ENCODE results near the gene UTS2R. TPM values are rescaled to one million over a fixed set of nuclear protein-coding genes. Genes with fewer than 3 reads are reported as not detected.

Gene UTS2R
- not detected in 2 replicates for total RNA-seq (2014; rRNA removed; shearing (Covaris generic))
- not detected in 2 replicates for polyA plus RNA-seq (2015; cell fraction: cytosol; rRNA removed)
- not detected in 2 replicates for polyA plus RNA-seq (2015; cell fraction: nucleus; rRNA removed)

- in situ Hi-C loops (cut with HindIII; ENCODE audit: low pct_unique_long_range_greater_than_20kb, low sequenced_read_pairs): no loop called here
- DNase-seq (ENCODE audit: low read depth, low spot score): no peak
Measured at GRCh38 chr17:82371333-82372248, at the start of gene UTS2R. Gene UTS2R (plus strand): TSS chr17:82371765. CDS start chr17:82374325, 2,560 bp downstream.

DNA sequence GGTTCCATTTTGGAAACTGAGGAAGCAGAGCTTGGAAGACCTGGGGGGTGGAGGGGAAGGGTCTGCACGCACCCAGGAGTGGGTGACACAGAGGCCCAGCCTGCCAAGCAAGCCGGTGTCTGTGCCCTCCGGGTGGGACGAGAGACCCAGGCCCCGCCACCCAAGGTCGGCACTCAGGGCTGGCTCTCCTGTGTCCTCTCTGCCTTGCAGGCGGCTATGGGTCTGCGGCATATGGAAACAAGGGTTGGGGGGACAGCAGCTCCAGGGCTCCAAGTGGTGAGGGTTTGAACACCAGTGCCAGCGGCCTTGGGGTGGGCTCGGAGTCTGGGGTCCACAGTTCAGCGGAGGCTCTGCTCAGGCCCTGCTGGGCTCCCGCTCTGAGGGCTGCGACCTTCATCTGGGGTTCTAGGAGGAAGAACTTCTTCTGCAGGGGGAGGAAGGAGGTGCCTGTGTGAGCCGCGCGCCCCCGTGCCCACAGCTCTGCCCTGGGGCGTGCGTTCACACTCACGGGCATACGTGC is 49.6 kb upstream of the UTS2R start:
- in situ Hi-C loops (cut with HindIII; ENCODE audit: low pct_unique_long_range_greater_than_20kb, low sequenced_read_pairs): no loop called here
- DNase-seq (ENCODE audit: low read depth, low spot score): no peak

DNA sequence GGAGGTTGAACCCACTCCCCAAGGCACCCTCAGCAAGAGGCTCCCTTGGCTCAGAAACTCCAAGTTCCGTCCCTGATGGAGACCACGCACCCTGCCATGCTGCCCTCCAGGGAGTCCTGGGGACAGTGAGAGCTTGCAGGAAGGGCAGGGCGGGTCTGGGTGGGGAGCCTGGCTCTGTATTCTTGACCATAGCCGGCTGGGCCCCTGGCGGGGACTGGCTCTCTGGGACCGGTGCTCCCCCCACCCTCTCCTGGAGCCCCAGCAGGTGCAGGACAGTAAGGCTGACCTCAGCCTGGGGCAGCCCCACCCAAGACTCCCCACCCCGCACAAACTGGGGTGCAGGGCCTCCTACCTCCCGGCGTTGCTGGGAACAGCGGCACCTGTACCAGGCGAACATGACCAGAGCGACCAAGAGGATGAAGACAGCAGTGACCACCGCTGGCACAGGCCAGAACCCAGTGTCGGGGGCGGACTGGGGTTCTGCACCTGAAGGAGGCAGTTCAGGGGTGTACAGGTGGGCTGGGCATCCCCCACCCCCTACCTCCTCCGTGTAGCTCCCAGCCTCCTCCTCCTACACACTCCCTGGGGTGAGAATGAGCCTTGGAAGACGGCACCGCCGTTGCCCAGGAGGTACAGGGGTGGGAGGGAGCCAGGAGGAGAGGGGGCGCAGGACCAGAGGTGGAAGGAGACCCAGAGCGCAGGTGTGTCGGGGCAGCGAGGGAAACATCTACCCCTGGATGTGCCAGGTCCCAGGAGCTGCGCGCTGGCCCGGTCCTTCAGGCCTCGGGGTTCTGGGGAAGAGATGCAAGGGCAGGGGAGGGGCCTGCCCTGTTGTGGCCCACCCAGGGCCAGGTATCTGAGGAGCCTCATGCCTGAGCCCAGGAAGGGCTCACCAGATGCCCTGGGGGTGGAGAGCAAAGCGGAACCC is 48.8 kb upstream of the UTS2R start:
- in situ Hi-C loops (cut with HindIII; ENCODE audit: low pct_unique_long_range_greater_than_20kb, low sequenced_read_pairs): no loop called here
- DNase-seq (ENCODE audit: low read depth, low spot score): no peak

- no peak for DNase-seq (ENCODE audit: low read depth, low spot score)
- in situ Hi-C loops (cut with HindIII; ENCODE audit: low pct_unique_long_range_greater_than_20kb, low sequenced_read_pairs): no loop called here
Measured at GRCh38 chr17:82323514-82324234, 47.9 kb upstream of the UTS2R start.

GRCh38 chr17:82324566-82325285 is 46.8 kb upstream of the UTS2R start:
- DNase-seq (ENCODE audit: low read depth, low spot score): no peak
- in situ Hi-C loops (cut with HindIII; ENCODE audit: low pct_unique_long_range_greater_than_20kb, low sequenced_read_pairs): no loop called here

- DNase-seq (ENCODE audit: low read depth, low spot score): no peak
- in situ Hi-C loops (cut with HindIII; ENCODE audit: low pct_unique_long_range_greater_than_20kb, low sequenced_read_pairs): no loop called here
Measured at GRCh38 chr17:82325286-82326180, 46.0 kb upstream of the UTS2R start.

GRCh38 chr17:82327289-82327688 is 44.3 kb upstream of the UTS2R start:
- DNase-seq (ENCODE audit: low read depth, low spot score): no peak
- in situ Hi-C loops (cut with HindIII; ENCODE audit: low pct_unique_long_range_greater_than_20kb, low sequenced_read_pairs): no loop called here

- DNase-seq (ENCODE audit: low read depth, low spot score): no peak
- in situ Hi-C loops (cut with HindIII; ENCODE audit: low pct_unique_long_range_greater_than_20kb, low sequenced_read_pairs): no loop called here
Measured at GRCh38 chr17:82327757-82328140, 43.8 kb upstream of the UTS2R start.

- in situ Hi-C loops (cut with HindIII; ENCODE audit: low pct_unique_long_range_greater_than_20kb, low sequenced_read_pairs): no loop called here
Measured at GRCh38 chr17:82328141-82328993, 43.2 kb upstream of the UTS2R start.

GRCh38 chr17:82328994-82329507 is 42.5 kb upstream of the UTS2R start:
- in situ Hi-C loops (cut with HindIII; ENCODE audit: low pct_unique_long_range_greater_than_20kb, low sequenced_read_pairs): no loop called here
- DNase-seq (ENCODE audit: low read depth, low spot score): no peak

More at GRCh38 chr17:82328141-82328993, 43.2 kb upstream of the UTS2R start:
- no peak for DNase-seq (ENCODE audit: low read depth, low spot score)

GRCh38 chr17:82329683-82330321 is 41.8 kb upstream of the UTS2R start:
- DNase-seq (ENCODE audit: low read depth, low spot score): no peak
- in situ Hi-C loops (cut with HindIII; ENCODE audit: low pct_unique_long_range_greater_than_20kb, low sequenced_read_pairs): no loop called here

DNA sequence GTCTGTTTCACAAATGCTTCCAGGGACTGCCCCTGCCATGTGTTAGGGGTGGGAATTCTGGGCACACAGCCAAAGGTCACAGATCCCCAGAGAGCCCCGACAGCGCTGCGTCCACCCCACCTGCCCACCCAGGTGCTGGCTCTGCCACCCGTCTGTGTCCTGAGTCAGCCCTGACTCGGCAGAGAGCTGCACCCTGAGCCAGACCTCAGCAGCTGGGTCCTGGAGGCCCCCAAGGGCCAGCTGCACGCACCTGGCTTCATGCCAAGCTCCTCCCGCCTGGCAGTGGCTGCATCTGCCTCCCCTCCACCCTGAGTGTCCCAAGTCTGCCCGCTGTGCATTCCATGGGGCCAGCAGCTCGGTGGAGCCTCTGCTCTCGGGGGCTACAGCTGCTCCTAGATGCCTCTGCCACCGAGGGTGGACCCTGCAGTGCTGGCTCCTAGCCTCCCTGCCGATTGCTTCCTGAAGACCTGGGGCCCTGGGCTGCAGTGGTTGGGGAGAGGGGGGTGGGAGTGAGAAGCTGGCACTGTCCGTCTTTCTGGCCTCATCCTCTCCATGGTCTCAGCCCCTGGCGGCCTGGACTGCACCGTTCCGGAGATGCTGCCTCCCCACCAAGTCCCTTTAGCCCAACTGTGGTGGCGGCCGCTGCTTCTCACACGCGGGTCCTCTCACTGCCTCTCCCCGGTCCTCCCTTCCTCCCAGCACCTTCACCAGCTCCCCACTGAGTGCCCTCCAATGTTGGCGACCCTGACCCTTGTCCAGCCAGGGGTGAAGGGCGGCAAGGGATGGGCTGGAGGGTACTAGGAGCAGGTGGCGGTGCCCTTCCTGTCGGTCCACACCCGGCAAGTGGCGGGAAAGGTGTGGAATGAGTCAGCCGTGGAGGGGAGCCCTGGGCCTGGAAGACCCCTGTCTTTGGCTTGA is 41.0 kb upstream of the UTS2R start:
- in situ Hi-C loops (cut with HindIII; ENCODE audit: low pct_unique_long_range_greater_than_20kb, low sequenced_read_pairs): no loop called here
- no peak for DNase-seq (ENCODE audit: low read depth, low spot score)

GRCh38 chr17:82331345-82331939 is 40.1 kb upstream of the UTS2R start:
- no peak for DNase-seq (ENCODE audit: low read depth, low spot score)

More at GRCh38 chr17:82331345-82331939, 40.1 kb upstream of the UTS2R start:
- in situ Hi-C loops (cut with HindIII; ENCODE audit: low pct_unique_long_range_greater_than_20kb, low sequenced_read_pairs): no loop called here

Data from SK-MEL-5 (cell line).